Measurements from ENCODE around the gene KIAA1958. TPM values are rescaled to one million over a fixed set of nuclear protein-coding genes. Genes with fewer than 3 reads are reported as not detected.

KIAA1958 gene
- total and polyA plus RNA-seq, 10 of the 15 experiments (the other 5 are each of a cell fraction or from before 2014, with no cell fraction given), result 0.53 to 8.7 (median 4.0) TPM

- TF ChIP-seq PKNOX1 (IDR thresholded peaks at IDR 0.05), result no peak
- no peak for TF ChIP-seq ZNF622 (IDR thresholded peaks at IDR 0.05)
- TF ChIP-seq ELK1 (IDR thresholded peaks at IDR 0.05; ENCODE audit: low read depth, low read length), result no peak
- no peak for TF ChIP-seq ZSCAN29 (IDR thresholded peaks at IDR 0.05)
- TF ChIP-seq RUNX3 (IDR thresholded peaks at IDR 0.05; ENCODE audit: low read length), result no peak
- no peak for TF ChIP-seq FOXM1 (IDR thresholded peaks at IDR 0.05; ENCODE audit: low read depth, low read length)
These were observed 161.0 kb downstream of the KIAA1958 start (continued) for GRCh38 chr9:112647596-112647995.

- in situ Hi-C loops (cut with MboI), result no loop called here
- BruUV-seq (replicated peaks), result no TSS peak
- no peak for TF ChIP-seq RUNX3 (IDR thresholded peaks at IDR 0.05; ENCODE audit: low read length)
- no peak for TF ChIP-seq ZBTB33 (IDR thresholded peaks at IDR 0.05)
- no peak for TF ChIP-seq PAX5 (IDR thresholded peaks at IDR 0.05; ENCODE audit: borderline replicate concordance, low read depth, low read length)
- TF ChIP-seq GABPA (IDR thresholded peaks at IDR 0.05; ENCODE audit: low read depth), result no peak
- TF ChIP-seq IRF5 (IDR thresholded peaks at IDR 0.05; ENCODE audit: borderline replicate concordance), result no peak
- TF ChIP-seq MLLT1 (IDR thresholded peaks at IDR 0.05), result no peak
- TF ChIP-seq MXI1 (IDR thresholded peaks at IDR 0.05; ENCODE audit: low read depth, low read length), result no peak
- TF ChIP-seq E4F1 (IDR thresholded peaks at IDR 0.05; ENCODE audit: borderline replicate concordance, partially characterized antibody), result no peak
These were observed 162.0 kb downstream of the KIAA1958 start for GRCh38 chr9:112648624-112649023.

More at GRCh38 chr9:112648624-112649023, 162.0 kb downstream of the KIAA1958 start:
- WGBS (ENCODE audit: insufficient coverage, insufficient replicate concordance, low lambda C conversion rate, missing lambda C conversion rate), result 54% methylated on average over 1 of the region's 1 CpG
- Histone ChIP-seq H3K27ac (ENCODE audit: control insufficient read depth, insufficient read depth) (no peak overlapping the region), H3K9ac (ENCODE audit: control insufficient read depth, insufficient read depth, low read length) (no peak overlapping the region), H3K36me3 (ENCODE audit: control insufficient read depth in 2 of 2, insufficient read depth in 2 of 2, low read length in 1 of 2) (no peaks in the 10 kb centered on the region), H3K4me2 (ENCODE audit: control insufficient read depth, insufficient read depth) (no peak overlapping the region), H3K9me3 (replicated peaks; ENCODE audit: control insufficient read depth, insufficient read depth, low read length) (peaks cover 2% of the 10 kb centered on the region; the same call in 2 of the 3 replicates), H2AFZ (ENCODE audit: control insufficient read depth, low read depth, low read length) (no peak overlapping the region), H3K4me3 (no peak overlapping the region), H3K27me3 (replicated peaks in 1 of 2; ENCODE audit: control insufficient read depth in 2 of 2, insufficient read depth in 2 of 2, low read length in 1 of 2) (no peaks in the 10 kb centered on the region), H3K4me1 (ENCODE audit: control insufficient read depth, insufficient read depth, low read length) (no peaks in the 10 kb centered on the region), H3K79me2 (ENCODE audit: control insufficient read depth, insufficient read depth, low read length) (no peaks in the 10 kb centered on the region), H4K20me1 (ENCODE audit: control insufficient read depth, insufficient read depth) (no peaks in the 10 kb centered on the region)
- no peak for FAIRE-seq
- ChIA-PET CTCF (interaction anchor here (0.6 kb wide), 1 partner anchor 16 kb away, joined by 3 read pairs; no protein-coding TSS in a partner anchor), RAD21 (ENCODE audit: unreplicated experiment) (no interaction called here), POLR2A (no interaction called here), SMC1A (ENCODE audit: uncharacterized antibody, unreplicated experiment) (no interaction called here)
- intact Hi-C loops (cut with micrococcal nuclease; ENCODE audit: unreplicated experiment), result no loop called here
- DNase-seq (ENCODE audit: low read depth, low spot score), result no peak
- no peak for ATAC-seq

All from GM12878 (cell line).